ENCODE results near the gene PHPT1. TPM values are rescaled to one million over a fixed set of nuclear protein-coding genes. Genes with fewer than 3 reads are reported as not detected.

The PHPT1 gene
- 263 to 301 TPM (median 279 TPM) in 5 replicates for total RNA-seq (2022; extraction: Qiagen RNA extraction)

DNA sequence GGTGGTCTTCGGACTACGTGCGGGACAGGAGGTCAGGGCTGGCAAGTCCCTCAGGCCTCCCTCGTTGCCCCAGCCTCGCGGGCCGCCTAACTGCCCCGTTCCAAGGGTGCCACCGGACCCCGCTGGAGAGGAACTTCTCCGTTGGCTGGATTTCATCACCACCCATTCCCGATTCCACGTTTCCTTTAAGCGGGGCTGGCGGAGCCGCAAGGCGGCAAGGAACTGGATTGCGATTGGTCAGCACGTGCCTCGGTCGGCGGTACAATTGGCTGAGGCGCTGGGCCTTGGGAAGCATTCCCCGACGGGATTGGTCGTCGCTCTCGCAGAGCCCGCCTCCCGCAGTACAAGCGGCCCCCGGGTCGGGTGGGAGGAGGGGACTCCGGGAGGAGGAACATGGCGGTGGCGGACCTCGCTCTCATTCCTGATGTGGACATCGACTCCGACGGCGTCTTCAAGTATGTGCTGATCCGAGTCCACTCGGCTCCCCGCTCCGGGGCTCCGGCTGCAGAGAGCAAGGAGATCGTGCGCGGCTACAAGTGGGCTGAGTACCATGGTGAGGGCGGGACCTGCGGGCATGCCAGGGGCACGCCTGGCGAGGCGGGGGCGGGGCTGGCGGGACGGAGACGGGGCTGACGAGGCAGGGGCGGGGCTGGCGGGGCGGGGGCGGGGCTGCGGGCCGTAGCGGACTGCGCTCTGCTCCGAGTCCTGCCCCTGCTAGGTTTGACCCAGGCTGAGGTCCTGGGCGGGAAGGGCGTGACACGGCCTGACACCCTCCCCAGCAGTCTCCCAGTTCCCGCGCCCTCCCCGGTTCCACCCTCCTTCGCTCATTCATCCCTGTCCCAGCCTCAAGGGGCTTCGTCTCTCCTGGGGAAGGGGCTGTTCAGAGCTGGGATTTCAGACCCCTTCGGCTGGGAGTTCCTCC is at the start of gene PHPT1:
Gene PHPT1 (plus strand): TSS at position 372 of the 922 bp plus-strand sequence. CDS start 22 bp downstream, at position 394.

GRCh38 chr9:136807281-136808074 is 41.7 kb upstream of the PHPT1 start, which contains the start of gene RABL6:
Gene RABL6 (plus strand): TSS chr9:136807948. CDS start chr9:136808197, 249 bp downstream.

DNA sequence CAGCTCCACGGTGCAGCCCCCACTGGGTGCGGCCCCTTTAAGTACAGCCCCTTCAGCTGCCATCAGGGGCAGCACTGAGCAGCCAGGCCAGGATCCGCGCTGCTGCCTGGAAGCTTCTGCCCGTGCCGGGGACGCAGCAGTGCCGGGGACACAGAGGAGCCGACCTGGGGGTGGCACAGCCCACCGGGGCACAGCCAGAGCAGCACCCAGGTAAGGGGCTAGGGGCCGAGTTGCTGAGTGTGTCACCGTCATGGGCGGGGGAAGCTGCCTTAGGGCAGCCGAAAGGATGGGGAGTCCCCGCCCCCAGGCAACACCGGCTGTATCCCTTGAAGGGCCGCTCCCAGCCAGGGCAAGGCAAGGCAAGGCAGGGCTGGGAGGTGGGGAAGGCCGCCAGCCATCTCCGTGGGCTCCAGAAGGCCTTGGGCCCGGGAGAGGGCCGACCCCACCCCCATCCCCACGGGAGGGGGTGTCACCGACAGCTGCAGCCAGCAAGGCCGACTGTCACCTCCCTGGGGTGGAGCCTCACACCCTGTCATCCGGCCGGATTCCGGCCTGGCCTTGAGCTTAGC is 6.7 kb upstream of the PHPT1 start, which contains the start of gene AJM1:
Gene AJM1 (plus strand): TSS at position 99 of the 569 bp plus-strand sequence. CDS start 1,937 bp downstream, outside the sequence.

GRCh38 chr9:136851941-136852663 is 2.9 kb downstream of the PHPT1 start, which contains the start of gene MAMDC4:
Gene MAMDC4 (plus strand): TSS chr9:136852346. CDS start chr9:136852417, 71 bp downstream.

GRCh38 chr9:136885950-136886578 is 36.9 kb downstream of the PHPT1 start, which contains the start of gene TRAF2:
Gene TRAF2 (plus strand): TSS chr9:136886516. CDS start chr9:136898741, 12,225 bp downstream.

Other genes starting within 250 kb of the PHPT1 start
- 35.0 to 54.9 TPM (median 51.5 TPM) in 5 replicates for gene EGFL7, start 186.5 kb upstream of the PHPT1 start, total RNA-seq (2022; extraction: Qiagen RNA extraction)
- gene AGPAT2, start 162.0 kb upstream of the PHPT1 start, total RNA-seq (2022; extraction: Qiagen RNA extraction), result 63.7 to 100 TPM (median 98.4 TPM) in 5 replicates
- 6.2 to 8.5 TPM (median 7.3 TPM) in 5 replicates for gene DIPK1B, start 136.8 kb upstream of the PHPT1 start, total RNA-seq (2022; extraction: Qiagen RNA extraction)
- 0.04 TPM in 1 of 5 replicates, not detected in the others for gene LCN10, start 106.5 kb upstream of the PHPT1 start, total RNA-seq (2022; extraction: Qiagen RNA extraction)
- not detected in 5 replicates for gene LCN6, start 100.9 kb upstream of the PHPT1 start, total RNA-seq (2022; extraction: Qiagen RNA extraction)
- not detected in 5 replicates for gene LCN8, start 91.2 kb upstream of the PHPT1 start, total RNA-seq (2022; extraction: Qiagen RNA extraction)
- gene LCN15, start 84.9 kb upstream of the PHPT1 start, total RNA-seq (2022; extraction: Qiagen RNA extraction), result 0.09 TPM in 2 of 5 replicates, not detected in the others
- 62.2 to 73.5 TPM (median 69.2 TPM) in 5 replicates for gene TMEM141, start 58.1 kb upstream of the PHPT1 start, total RNA-seq (2022; extraction: Qiagen RNA extraction)
- gene CCDC183, start 53.1 kb upstream of the PHPT1 start, total RNA-seq (2022; extraction: Qiagen RNA extraction), result 0.11 to 0.43 TPM (median 0.27 TPM) in 5 replicates
- 58.8 to 88.7 TPM (median 79.5 TPM) in 5 replicates for gene RABL6, start 41.5 kb upstream of the PHPT1 start, total RNA-seq (2022; extraction: Qiagen RNA extraction)
- 3.2 to 4.8 TPM (median 4.3 TPM) in 5 replicates for gene AJM1, start 6.9 kb upstream of the PHPT1 start, total RNA-seq (2022; extraction: Qiagen RNA extraction)
- 1.3 to 4.3 TPM (median 3.4 TPM) in 5 replicates for gene MAMDC4, start 2.9 kb downstream of the PHPT1 start, total RNA-seq (2022; extraction: Qiagen RNA extraction)
- 486 to 542 TPM (median 487 TPM) in 5 replicates for gene EDF1, start 16.9 kb downstream of the PHPT1 start, total RNA-seq (2022; extraction: Qiagen RNA extraction)
- 34.2 to 59.3 TPM (median 51.5 TPM) in 5 replicates for gene TRAF2, start 37.1 kb downstream of the PHPT1 start, total RNA-seq (2022; extraction: Qiagen RNA extraction)
- 57.0 to 103 TPM (median 97.7 TPM) in 5 replicates for gene FBXW5, start 95.3 kb downstream of the PHPT1 start, total RNA-seq (2022; extraction: Qiagen RNA extraction)
- gene C8G, start 95.8 kb downstream of the PHPT1 start, total RNA-seq (2022; extraction: Qiagen RNA extraction), result 0.42 to 1.4 TPM (median 1.0 TPM) in 5 replicates
- gene LCN12, start 102.9 kb downstream of the PHPT1 start, total RNA-seq (2022; extraction: Qiagen RNA extraction), result 0.48 to 1.6 TPM (median 1.3 TPM) in 5 replicates
- 0.28 to 1.4 TPM (median 0.77 TPM) in 5 replicates for gene PTGDS, start 128.1 kb downstream of the PHPT1 start, total RNA-seq (2022; extraction: Qiagen RNA extraction)
- gene LCNL1, start 133.6 kb downstream of the PHPT1 start, total RNA-seq (2022; extraction: Qiagen RNA extraction), result 0.03 to 0.31 TPM (median 0.18 TPM) in 5 replicates
- gene PAXX, start 143.0 kb downstream of the PHPT1 start, total RNA-seq (2022; extraction: Qiagen RNA extraction), result 43.1 to 70.9 TPM (median 62.8 TPM) in 5 replicates
- 3.3 to 6.7 TPM (median 5.0 TPM) in 5 replicates for gene CLIC3, start 147.2 kb downstream of the PHPT1 start, total RNA-seq (2022; extraction: Qiagen RNA extraction)
- 12.4 to 27.7 TPM (median 24.8 TPM) in 5 replicates for gene ABCA2, start 178.8 kb downstream of the PHPT1 start, total RNA-seq (2022; extraction: Qiagen RNA extraction)
- 0.04 to 0.10 TPM (median 0.05 TPM) in 4 of 5 replicates, not detected in the other for gene FUT7, start 182.7 kb downstream of the PHPT1 start, total RNA-seq (2022; extraction: Qiagen RNA extraction)
- gene NPDC1, start 196.8 kb downstream of the PHPT1 start, total RNA-seq (2022; extraction: Qiagen RNA extraction), result 34.4 to 84.3 TPM (median 78.9 TPM) in 5 replicates
- gene ENTPD2, start 204.7 kb downstream of the PHPT1 start, total RNA-seq (2022; extraction: Qiagen RNA extraction), result 3.1 to 6.4 TPM (median 5.4 TPM) in 5 replicates
- gene SAPCD2, start 221.1 kb downstream of the PHPT1 start, total RNA-seq (2022; extraction: Qiagen RNA extraction), result 13.4 to 23.9 TPM (median 21.4 TPM) in 5 replicates
- 8.1 to 15.8 TPM (median 11.1 TPM) in 5 replicates for gene UAP1L1, start 228.1 kb downstream of the PHPT1 start, total RNA-seq (2022; extraction: Qiagen RNA extraction)
- gene MAN1B1, start 237.6 kb downstream of the PHPT1 start, total RNA-seq (2022; extraction: Qiagen RNA extraction), result 36.8 to 53.3 TPM (median 51.6 TPM) in 5 replicates

Measured in A549 treated with dexamethasone at 1 μM for 4 hours (cell line).